CD4-positive, alpha-beta memory T cell (primary cell): Measurements from ENCODE around the gene SND1. TPM values are rescaled to one million over a fixed set of nuclear protein-coding genes. Genes with fewer than 3 reads are reported as not detected.

ENCODE experiments used
- CTCF ChIA-PET: fragments of 350-600 bp; sonication (Branson Sonifier 250); formaldehyde crosslinking; loops from one replicate; lab custom pipeline; 2021; ENCODE audit warnings: inconsistent platforms; ENCODE audit not compliant: partially characterized antibody; lab: Charles Lee
- POLR2A ChIA-PET: fragments of 350-600 bp; sonication (Branson Sonifier 250); formaldehyde crosslinking; loops from one replicate; lab custom pipeline; 2021; ENCODE audit not compliant: partially characterized antibody; lab: Charles Lee
- DNase-seq, 5 donors: peaks; one replicate each; pipeline versions ENCODE4 v3.0.0 to v3.0.0-alpha.2; 2020 to 2022; ENCODE audit warnings: mixed read lengths in 1 of 5
- H3K27ac ChIP-seq: one replicate; pipeline ENCODE4 v1.7.0; 2013; ENCODE audit warnings: low read depth, low read length
- H3K27me3 ChIP-seq: 2 replicates; pipeline ENCODE4 v1.7.0; 2013; ENCODE audit warnings: mild to moderate bottlenecking, low read length, moderate library complexity; ENCODE audit not compliant: insufficient read depth
- H3K36me3 ChIP-seq: 2 replicates; pipeline ENCODE4 v1.7.0; 2013; ENCODE audit warnings: mild to moderate bottlenecking, low read length, moderate library complexity; ENCODE audit not compliant: insufficient read depth
- H3K4me1 ChIP-seq: 2 replicates; pipeline ENCODE4 v1.7.0; 2013; ENCODE audit warnings: mild to moderate bottlenecking, low read length, moderate library complexity; ENCODE audit not compliant: insufficient read depth
- H3K4me3 ChIP-seq, 2 donors: one replicate each; pipeline ENCODE4 v1.7.0; 2013; ENCODE audit warnings: low read length in 2 of 2, mild to moderate bottlenecking in 1 of 2
- H3K9me3 ChIP-seq, 2 donors: one replicate each; pipeline ENCODE4 v1.7.0; 2013; ENCODE audit warnings: low read length in 2 of 2, control low read depth in 1 of 2; ENCODE audit not compliant: control insufficient read depth in 1 of 2
- H3K27ac Mint-ChIP-seq, 7 donors: one replicate each; pipeline ENCODE4 v1.8.0; 2020 to 2021; ENCODE audit warnings: mixed read lengths in 7 of 7, mild to moderate bottlenecking in 6 of 7, inconsistent platforms in 3 of 7, moderate library complexity in 3 of 7
- H3K27me3 Mint-ChIP-seq, 2 donors: one replicate each; pipeline ENCODE4 v1.8.0; 2020 to 2021; ENCODE audit warnings: mixed read lengths in 2 of 2
- H3K36me3 Mint-ChIP-seq, 2 donors: one replicate each; pipeline ENCODE4 v1.8.0; 2020 to 2021; ENCODE audit warnings: mixed read lengths in 2 of 2, inconsistent platforms in 1 of 2, mild to moderate bottlenecking in 1 of 2
- H3K4me1 Mint-ChIP-seq, 4 donors: one replicate each; pipeline ENCODE4 v1.8.0; 2020 to 2021; ENCODE audit warnings: mixed read lengths in 4 of 4, mild to moderate bottlenecking in 1 of 4
- H3K4me3 Mint-ChIP-seq, 8 donors: one replicate each; pipeline ENCODE4 v1.8.0; 2020 to 2021; ENCODE audit warnings: mixed read lengths in 8 of 8, mild to moderate bottlenecking in 7 of 8, moderate library complexity in 6 of 8, inconsistent platforms in 3 of 8
- H3K9me3 Mint-ChIP-seq, 8 donors: one replicate each; pipeline ENCODE4 v1.8.0; 2020 to 2021; ENCODE audit warnings: mixed read lengths in 8 of 8, mild to moderate bottlenecking in 5 of 8, inconsistent platforms in 3 of 8, moderate library complexity in 1 of 8
- intact Hi-C: fragments of 100-400 bp; cut with micrococcal nuclease; formaldehyde crosslinking; loops from one replicate; pipeline ENCODE4 v1.15.1; 2023
- polyA plus RNA-seq, 2 donors: library from polyadenylated mRNA; unstranded; fragments of 300-500 nt; fragmentation: Illumina TruSeq; gene quantifications; one replicate each; pipeline ENCODE4 v1.2.3, GENCODE V29; 2021
- total RNA-seq, 2 experiments: library from RNA; stranded (reverse); gene quantifications; one replicate each; pipeline ENCODE4 v1.2.3, GENCODE V29; 2021

SND1 gene
- total RNA-seq (100 to 1,000 TPM; 206 to 223 TPM), polyA plus RNA-seq (100 to 1,000 TPM; 119 to 135 TPM)

DNA sequence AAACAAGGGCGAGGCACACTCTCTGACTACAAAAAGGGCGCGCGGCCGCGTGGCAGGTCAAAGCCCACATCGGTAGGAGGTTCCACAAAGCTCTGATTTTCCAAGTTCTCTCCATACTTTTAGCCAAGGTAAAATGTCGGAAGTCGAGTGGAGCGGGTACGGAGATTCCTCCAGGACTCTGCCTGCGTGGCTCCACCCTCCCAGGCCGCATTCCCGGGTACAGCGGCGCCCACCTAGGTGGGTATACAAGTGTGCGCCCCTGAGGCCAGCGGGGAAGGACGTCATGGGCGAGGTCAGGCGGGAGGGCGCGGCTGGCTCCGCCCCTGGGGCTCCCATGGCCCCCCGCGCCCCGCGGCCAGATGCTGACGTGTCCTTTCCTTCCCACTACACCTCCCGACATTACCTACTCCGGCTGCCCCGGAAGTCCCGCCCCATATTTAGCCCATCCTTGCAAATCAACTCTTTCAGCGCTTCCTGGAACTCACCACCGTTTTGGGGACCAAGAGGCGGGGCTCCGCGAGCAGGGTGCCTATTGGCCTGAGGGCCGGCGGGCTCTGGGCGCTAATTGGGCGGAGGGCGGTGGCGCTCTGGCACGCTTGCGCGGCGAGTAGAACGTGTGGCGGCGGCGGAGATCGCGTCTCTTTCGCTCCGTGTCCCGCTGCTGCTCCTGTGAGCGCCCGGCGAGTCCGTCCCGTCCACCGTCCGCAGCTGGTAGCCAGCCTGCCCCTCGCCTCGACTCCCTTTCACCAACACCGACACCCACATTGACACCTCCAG is at the start of gene SND1:
SND1 (plus strand) TSS at position 639 of the 777 bp plus-strand sequence. CDS start 180 bp downstream, outside the sequence.
- peaks cover 9 to 27% of the 10 kb centered on the region in 2 donors for H3K36me3 Mint-ChIP-seq
- intact Hi-C loops: loop anchor here (1.0 to 5.0 kb wide), 3 partner anchors 63 to 691 kb away; partner anchors contain the start of genes ARF5, RBM28 and ZNF800
- H3K27ac ChIP-seq: peak within 1 kb of the TSS; percentile 93
- POLR2A ChIA-PET: interaction anchor here (1.2 to 3.7 kb wide), 4 partner anchors 10 to 260 kb away, joined by 3 to 37 read pairs (median 10); partner anchors contain the start of genes ARF5, GCC1 and ZNF800
- peak within 1 kb of the TSS; percentile 94 to 99 (median 98) for H3K4me3 Mint-ChIP-seq
- peaks cover 0 to 2% (median 0%) of the 10 kb centered on the region in 8 donors for H3K9me3 Mint-ChIP-seq
- H3K36me3 ChIP-seq: no peaks in the 10 kb centered on the region
- H3K4me3 ChIP-seq: peak within 1 kb of the TSS; percentile 89 to 95
- no peaks in the 10 kb centered on the region for H3K9me3 ChIP-seq
- H3K4me1 Mint-ChIP-seq: peaks cover 32 to 58% (median 47%) of the 10 kb centered on the region in 4 donors
- H3K4me1 ChIP-seq: peaks cover 51% of the 10 kb centered on the region
- H3K27me3 Mint-ChIP-seq: no peaks in the 10 kb centered on the region
- DNase-seq: peak; percentile 98 to 100 (median 100)
- H3K27me3 ChIP-seq: no peaks in the 10 kb centered on the region
- peak within 1 kb of the TSS in 5 of 7 donors; percentile 99 to 100 (median 100) for H3K27ac Mint-ChIP-seq
- CTCF ChIA-PET: interaction anchor here (1.6 kb wide), 1 partner anchor 15 kb away, joined by 3 read pairs; no protein-coding TSS in a partner anchor

DNA sequence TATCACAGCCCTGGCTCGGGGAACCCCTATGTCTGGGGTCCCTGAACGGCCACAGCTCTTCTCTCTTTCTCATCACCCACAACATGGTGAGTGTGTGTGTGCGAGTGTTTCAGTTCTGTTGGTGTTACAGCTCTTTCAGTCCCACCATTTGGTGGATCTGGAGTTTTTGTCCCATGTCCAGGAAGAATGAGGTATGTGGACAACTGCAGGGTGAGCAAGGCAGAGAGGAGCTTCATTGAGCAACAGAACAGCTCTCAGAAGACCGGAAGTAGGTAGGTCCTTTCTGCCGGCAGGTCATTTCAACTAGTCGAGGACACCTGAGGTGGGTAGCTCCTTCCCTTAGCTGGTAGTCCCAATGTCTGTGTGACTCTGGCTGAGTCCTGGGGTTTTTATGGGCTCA is 43.5 kb upstream of the SND1 start:
- H3K27me3 Mint-ChIP-seq: peaks cover 4 to 17% of the 10 kb centered on the region in 2 donors
- ChIA-PET POLR2A (no interaction called here), CTCF (no interaction called here)
- H3K4me1 ChIP-seq: no peaks in the 10 kb centered on the region
- H3K4me3 ChIP-seq: no peak overlapping the region
- H3K36me3 ChIP-seq: no peaks in the 10 kb centered on the region
- peaks cover 0 to 3% of the 10 kb centered on the region in 2 donors for H3K36me3 Mint-ChIP-seq
- no peaks in the 10 kb centered on the region for H3K9me3 ChIP-seq
- H3K4me3 Mint-ChIP-seq: no peak overlapping the region
- peaks cover 0 to 4% (median 0%) of the 10 kb centered on the region in 8 donors for H3K9me3 Mint-ChIP-seq
- no peak overlapping the region for H3K27ac Mint-ChIP-seq
- no peak for DNase-seq
- no peaks in the 10 kb centered on the region for H3K4me1 Mint-ChIP-seq
- H3K27me3 ChIP-seq: no peaks in the 10 kb centered on the region
- intact Hi-C loops: no loop called here
- no peak overlapping the region for H3K27ac ChIP-seq

DNA sequence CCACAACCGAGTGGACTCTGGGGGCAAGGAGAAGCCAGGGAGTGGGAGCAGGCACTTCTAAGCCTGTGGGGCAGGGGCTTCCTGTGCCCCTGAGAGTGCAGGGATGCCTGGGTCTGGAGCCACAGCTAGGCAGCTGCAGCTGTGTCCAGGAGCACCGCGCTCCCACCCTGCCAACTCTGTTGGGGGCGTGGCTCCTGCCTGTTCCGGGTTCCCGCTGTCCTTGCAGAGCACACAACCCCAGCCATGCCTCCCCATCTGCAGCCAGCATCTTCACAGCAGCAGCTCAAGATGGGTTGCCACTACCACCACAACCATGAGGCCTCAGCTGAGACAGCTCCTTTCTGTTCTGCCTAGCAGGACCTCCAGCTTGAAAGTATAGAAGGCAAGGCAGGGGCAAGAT is 42.7 kb upstream of the SND1 start:
- no peak for DNase-seq
- Mint-ChIP-seq H3K4me3 (no peak overlapping the region), H3K4me1 (no peaks in the 10 kb centered on the region), H3K27ac (no peak overlapping the region), H3K27me3 (peaks cover 6 to 21% of the 10 kb centered on the region in 2 donors), H3K36me3 (no peaks in the 10 kb centered on the region), H3K9me3 (peaks cover 0 to 4% (median 0%) of the 10 kb centered on the region in 8 donors)
- Histone ChIP-seq H3K27me3 (no peaks in the 10 kb centered on the region), H3K36me3 (no peaks in the 10 kb centered on the region), H3K4me1 (no peaks in the 10 kb centered on the region), H3K4me3 (no peak overlapping the region), H3K27ac (no peak overlapping the region), H3K9me3 (no peaks in the 10 kb centered on the region)
- ChIA-PET CTCF (no interaction called here), POLR2A (no interaction called here)
- intact Hi-C loops: no loop called here

DNA sequence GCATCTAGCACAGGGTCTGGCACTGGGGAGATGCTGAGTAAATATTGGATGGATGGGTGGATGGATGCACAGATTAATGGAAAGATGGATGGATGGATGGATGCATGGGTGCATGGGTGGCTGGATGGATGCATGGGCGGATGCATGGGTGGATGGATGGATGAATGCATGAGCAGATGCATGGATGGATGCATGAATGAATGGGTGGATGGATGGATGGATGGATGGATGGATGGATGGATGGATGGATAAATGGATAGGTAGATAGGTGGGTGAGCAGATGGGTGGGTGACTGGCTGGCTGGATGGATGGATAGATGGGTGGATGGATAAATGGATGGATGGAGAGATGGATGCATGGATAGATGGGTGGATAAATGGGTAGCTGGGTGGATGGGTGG is 39.7 kb upstream of the SND1 start:
- Mint-ChIP-seq H3K36me3 (no peaks in the 10 kb centered on the region), H3K27ac (no peak overlapping the region), H3K9me3 (peaks cover 0 to 4% (median 0%) of the 10 kb centered on the region in 8 donors), H3K4me1 (no peaks in the 10 kb centered on the region), H3K27me3 (peaks cover 15 to 29% of the 10 kb centered on the region in 2 donors), H3K4me3 (no peak overlapping the region)
- H3K9me3 ChIP-seq: no peaks in the 10 kb centered on the region
- ChIA-PET POLR2A (no interaction called here), CTCF (interaction anchor here (1.2 kb wide), 1 partner anchor 55 kb away, joined by 3 read pairs; no protein-coding TSS in a partner anchor)
- DNase-seq: no peak
- H3K36me3 ChIP-seq: no peaks in the 10 kb centered on the region
- H3K27ac ChIP-seq: no peak overlapping the region
- intact Hi-C loops: no loop called here
- H3K4me3 ChIP-seq: no peak overlapping the region
- peaks cover 4% of the 10 kb centered on the region for H3K27me3 ChIP-seq
- H3K4me1 ChIP-seq: no peaks in the 10 kb centered on the region

DNA sequence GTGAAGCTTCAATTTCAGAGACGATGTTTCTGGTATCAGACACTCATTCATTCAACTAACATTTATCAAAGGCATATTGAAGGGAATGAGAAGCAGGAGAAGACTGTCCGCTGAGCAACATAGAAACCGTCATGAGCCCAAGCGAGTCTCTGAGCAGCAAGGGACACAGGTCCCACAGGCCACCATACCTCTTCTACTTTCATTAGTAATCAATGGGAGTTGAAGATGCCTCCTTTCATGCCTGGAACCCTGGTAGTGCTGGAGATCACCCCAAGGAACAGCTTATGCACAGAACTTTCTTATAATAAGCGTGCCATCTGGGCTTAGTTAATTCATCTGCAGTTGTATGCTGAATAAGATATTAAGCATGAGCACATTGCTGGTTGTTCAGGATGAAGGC is 35.3 kb upstream of the SND1 start:
- intact Hi-C loops: no loop called here
- no peak overlapping the region for H3K4me3 Mint-ChIP-seq
- Histone ChIP-seq H3K27me3 (peaks cover 11% of the 10 kb centered on the region), H3K4me1 (no peaks in the 10 kb centered on the region), H3K27ac (no peak overlapping the region), H3K36me3 (no peaks in the 10 kb centered on the region), H3K9me3 (no peaks in the 10 kb centered on the region), H3K4me3 (no peak overlapping the region)
- peaks cover 0 to 4% (median 0%) of the 10 kb centered on the region in 8 donors for H3K9me3 Mint-ChIP-seq
- H3K4me1 Mint-ChIP-seq: peaks cover 0 to 7% (median 2%) of the 10 kb centered on the region in 4 donors
- DNase-seq: no peak
- POLR2A ChIA-PET: no interaction called here
- no peak overlapping the region for H3K27ac Mint-ChIP-seq
- CTCF ChIA-PET: no interaction called here
- peaks cover 42 to 55% of the 10 kb centered on the region in 2 donors for H3K27me3 Mint-ChIP-seq
- H3K36me3 Mint-ChIP-seq: no peaks in the 10 kb centered on the region

DNA sequence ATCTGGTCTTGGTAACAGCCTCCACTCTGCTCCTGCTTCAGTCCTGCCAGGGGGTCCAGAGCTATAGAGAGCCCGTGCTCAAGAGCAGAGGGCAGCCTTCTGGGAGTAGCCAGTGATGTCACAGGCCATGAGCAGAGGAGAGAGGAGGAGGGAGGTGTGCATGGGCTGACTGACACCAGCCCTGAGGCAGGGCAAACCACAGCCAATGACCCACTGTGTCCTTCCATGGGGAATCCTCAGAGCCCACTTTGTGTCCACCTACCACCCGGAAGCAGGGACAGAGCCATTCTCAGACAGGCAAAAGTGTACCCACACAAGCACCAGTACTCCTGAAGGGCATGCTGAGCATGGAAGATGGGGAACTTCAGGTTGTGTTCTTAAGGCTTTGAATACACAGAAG is 34.0 kb upstream of the SND1 start, which contains the start of gene PAX4:
PAX4 (minus strand) TSS at position 101 of the 400 bp plus-strand sequence. CDS start 2,214 bp downstream, outside the sequence.
- Mint-ChIP-seq H3K4me1 (peaks cover 0 to 7% (median 2%) of the 10 kb centered on the region in 4 donors), H3K9me3 (peaks cover 0 to 1% (median 0%) of the 10 kb centered on the region in 8 donors), H3K4me3 (no peak within 1 kb of the TSS), H3K36me3 (no peaks in the 10 kb centered on the region), H3K27ac (no peak within 1 kb of the TSS), H3K27me3 (peaks cover 44 to 54% of the 10 kb centered on the region in 2 donors)
- POLR2A ChIA-PET: no interaction called here
- Histone ChIP-seq H3K27me3 (peaks cover 11% of the 10 kb centered on the region), H3K36me3 (no peaks in the 10 kb centered on the region), H3K27ac (no peak within 1 kb of the TSS), H3K4me1 (no peaks in the 10 kb centered on the region), H3K4me3 (no peak within 1 kb of the TSS), H3K9me3 (no peaks in the 10 kb centered on the region)
- DNase-seq: no peak
- intact Hi-C loops: no loop called here
- CTCF ChIA-PET: no interaction called here

DNA sequence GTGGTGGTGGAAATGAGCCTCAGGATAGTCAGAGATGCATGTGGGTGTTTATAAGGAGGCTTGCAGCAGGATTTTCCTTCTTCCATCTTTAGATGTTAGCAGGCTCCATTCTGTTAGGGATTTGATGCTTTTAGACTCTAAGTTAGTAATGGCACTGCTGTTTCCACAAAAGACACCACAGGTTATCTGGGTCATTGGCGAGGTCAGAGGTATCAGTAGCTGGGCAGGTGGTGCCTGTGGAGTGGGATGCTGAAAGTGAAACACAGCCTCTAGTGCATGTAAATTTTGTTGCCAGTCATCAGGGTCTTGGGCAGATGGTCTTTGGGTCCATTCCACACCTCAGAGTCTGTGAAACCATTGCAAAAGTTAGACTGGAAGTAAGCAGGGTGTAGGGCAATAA is 33.2 kb upstream of the SND1 start:
- Histone ChIP-seq H3K4me1 (no peaks in the 10 kb centered on the region), H3K36me3 (no peaks in the 10 kb centered on the region), H3K27me3 (peaks cover 11% of the 10 kb centered on the region), H3K27ac (no peak overlapping the region), H3K4me3 (no peak overlapping the region), H3K9me3 (no peaks in the 10 kb centered on the region)
- Mint-ChIP-seq H3K9me3 (no peaks in the 10 kb centered on the region), H3K27ac (no peak overlapping the region), H3K4me1 (peaks cover 0 to 7% (median 2%) of the 10 kb centered on the region in 4 donors), H3K36me3 (no peaks in the 10 kb centered on the region), H3K4me3 (no peak overlapping the region), H3K27me3 (peaks cover 43 to 51% of the 10 kb centered on the region in 2 donors)
- intact Hi-C loops: no loop called here
- POLR2A ChIA-PET: no interaction called here
- CTCF ChIA-PET: no interaction called here
- DNase-seq: no peak
